ENCODE measurements around the gene PARP4. TPM values are rescaled to one million over a fixed set of nuclear protein-coding genes. Genes with fewer than 3 reads are reported as not detected.
A peak's percentile ranks its signal among the peaks of the same experiment; 100 is the strongest.
"Not testable (repeated sequence)": the region's sequence is repeated elsewhere in the genome, so short reads cannot be mapped to it uniquely, and the experiment has no call there.

PARP4 gene
- total RNA-seq, 1 experiment from 2014 or later, result 37.9 TPM

DNA sequence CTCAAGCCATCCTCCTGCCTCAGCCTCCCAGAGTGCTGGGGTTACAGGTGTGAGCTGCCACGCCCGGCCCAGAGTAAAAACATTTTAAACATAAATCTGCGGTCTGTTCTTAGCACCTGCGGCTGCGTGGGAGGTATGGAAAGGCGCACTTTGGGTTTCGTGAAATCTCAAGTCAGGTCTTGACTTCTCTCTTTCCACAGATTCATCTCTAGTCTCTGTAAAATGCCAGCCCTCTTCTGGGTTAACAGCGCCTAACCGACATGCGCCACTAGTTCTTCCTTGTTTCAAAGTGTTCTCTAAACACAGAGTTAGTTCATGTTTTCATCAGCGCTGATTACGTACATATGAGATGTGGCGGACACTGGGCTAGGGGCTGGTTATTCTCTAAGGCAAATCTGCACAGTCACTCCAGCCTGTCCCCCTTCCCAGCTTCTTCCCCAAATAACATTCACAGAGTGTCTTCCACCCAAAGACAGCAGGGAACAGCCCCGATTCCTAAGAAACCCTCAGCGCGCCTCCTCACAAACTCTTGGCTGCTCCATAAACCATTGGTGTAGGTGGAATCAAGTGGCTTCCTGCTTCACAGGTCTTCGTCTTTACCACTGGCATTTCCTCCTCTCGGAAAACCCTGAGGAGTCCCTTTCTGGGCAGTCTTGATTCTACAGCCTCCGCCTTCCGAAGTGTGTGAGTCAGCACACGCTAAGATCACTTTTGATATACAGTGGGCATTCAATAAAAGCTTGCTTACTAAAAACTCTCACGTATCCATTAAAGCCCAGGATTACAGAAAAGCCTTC is 1.4 kb downstream of the PARP4 start:
- DNase-seq (ENCODE audit: low read depth, low spot score), result peak; percentile 65
- in situ Hi-C loops (cut with HindIII; ENCODE audit: low pct_unique_long_range_greater_than_20kb, low sequenced_read_pairs), result no loop called here

DNA sequence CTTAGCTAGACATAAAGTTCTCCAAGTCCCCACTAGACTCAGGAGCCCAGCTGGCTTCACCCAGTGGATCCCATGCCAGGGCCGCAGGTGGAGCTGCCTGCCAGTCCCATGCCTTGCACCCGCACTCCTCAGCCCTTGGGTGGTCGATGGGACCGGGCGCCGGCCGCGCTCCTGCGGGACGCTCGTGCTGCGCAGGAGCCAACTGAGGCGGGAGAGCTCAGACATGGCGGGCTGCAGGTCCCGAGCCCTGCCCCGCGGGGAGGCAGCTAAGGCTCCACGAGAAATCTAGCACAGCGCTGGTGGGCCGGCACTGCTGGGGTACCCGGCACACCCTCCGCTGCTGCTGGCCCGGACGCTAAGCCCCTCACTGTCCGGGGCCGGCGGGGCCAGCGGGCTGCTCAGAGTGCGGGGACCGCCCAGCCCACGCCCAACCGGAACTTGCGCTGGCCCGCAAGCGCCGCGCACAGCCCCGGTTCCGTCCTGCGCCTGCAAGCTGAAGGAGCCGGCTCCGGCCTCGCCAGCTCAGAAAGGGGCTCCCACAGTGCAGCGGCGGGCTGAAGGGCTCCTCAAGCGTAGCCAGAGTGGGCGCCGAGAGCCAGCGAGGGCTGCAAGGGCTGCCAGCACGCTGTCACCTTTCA is 5.8 kb downstream of the PARP4 start:
- DNase-seq (ENCODE audit: low read depth, low spot score), result no peak
- in situ Hi-C loops (cut with HindIII; ENCODE audit: low pct_unique_long_range_greater_than_20kb, low sequenced_read_pairs), result no loop called here

DNA sequence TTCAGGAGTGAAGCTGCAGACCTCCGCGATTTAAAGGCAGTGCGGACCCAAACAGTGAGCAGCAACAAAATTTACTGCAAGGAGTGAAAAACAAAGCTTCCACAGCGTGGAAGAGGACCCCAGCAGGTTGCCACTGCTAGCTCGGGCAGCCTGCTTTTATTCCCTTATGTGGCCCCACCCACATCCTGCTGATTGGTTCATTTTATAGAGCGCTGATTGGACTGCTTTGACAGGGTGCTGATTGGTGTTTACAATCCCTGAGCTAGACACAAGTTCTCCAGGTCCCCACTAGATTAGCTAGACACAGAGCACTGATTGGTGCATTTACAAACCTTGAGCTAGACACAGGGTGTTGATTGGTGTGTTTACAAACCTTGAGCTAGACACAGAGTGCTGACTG is 6.3 kb downstream of the PARP4 start:
- DNase-seq (ENCODE audit: low read depth, low spot score); in situ Hi-C loops (cut with HindIII; ENCODE audit: low pct_unique_long_range_greater_than_20kb, low sequenced_read_pairs): not testable (repeated sequence)

DNA sequence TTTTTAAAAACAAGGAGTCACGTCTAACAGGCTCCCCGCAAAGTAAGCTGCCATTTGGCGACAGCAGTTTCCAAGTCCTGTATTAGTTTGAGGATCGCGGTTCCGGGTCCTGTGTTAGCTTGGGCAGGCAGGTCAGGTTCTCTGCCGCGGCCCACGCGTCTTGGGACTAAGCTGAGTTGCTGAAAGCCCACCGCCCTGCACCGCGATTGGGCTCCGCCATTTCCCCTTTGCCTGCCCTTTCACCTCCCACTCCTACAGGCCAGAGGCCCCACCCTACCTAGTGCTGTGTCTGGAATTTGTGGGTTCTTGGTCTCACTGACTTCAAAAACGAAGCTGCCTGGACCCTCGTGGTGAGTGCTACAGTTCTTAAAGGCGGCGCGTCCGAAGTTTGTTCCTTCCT is 6.8 kb downstream of the PARP4 start:
- in situ Hi-C loops (cut with HindIII; ENCODE audit: low pct_unique_long_range_greater_than_20kb, low sequenced_read_pairs), result no loop called here

DNA sequence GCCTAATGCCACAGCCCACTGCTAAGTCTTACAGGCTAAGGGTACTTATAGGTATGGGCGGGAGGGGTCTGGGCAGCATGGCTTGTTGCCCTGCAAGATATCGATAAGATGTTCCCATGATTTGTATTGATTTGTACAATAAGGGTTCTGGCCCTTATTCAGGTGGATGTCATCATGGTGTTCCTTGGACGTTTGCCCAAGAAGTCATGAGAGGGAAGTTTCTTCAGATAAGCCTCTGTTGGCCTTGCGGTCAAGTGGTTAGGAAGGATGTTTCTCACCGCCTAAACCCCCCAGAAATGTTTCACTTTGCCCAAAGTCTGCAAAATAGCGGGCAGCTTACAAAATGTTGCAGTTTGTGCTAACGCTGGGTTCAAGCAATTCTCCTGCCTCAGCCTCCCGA is 7.3 kb downstream of the PARP4 start:
- in situ Hi-C loops (cut with HindIII; ENCODE audit: low pct_unique_long_range_greater_than_20kb, low sequenced_read_pairs), result no loop called here
- no peak for DNase-seq (ENCODE audit: low read depth, low spot score)

More for the DNA sequence above, 6.8 kb downstream of the PARP4 start:
- DNase-seq (ENCODE audit: low read depth, low spot score), result no peak

DNA sequence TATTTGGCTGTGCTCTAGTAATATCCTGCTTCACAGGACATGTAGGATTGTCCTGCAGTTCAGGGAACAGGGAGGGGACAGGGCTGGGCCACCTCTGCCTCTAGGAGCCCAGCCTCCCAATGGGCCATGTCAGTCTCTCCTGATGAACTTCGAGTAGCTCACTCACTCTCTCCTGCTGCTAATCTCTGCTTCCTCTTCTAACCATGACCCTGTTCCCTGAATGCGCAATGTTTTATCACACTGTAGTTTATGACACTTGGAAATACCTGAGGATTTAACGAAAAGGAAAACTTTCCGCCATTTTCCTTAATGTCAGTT is 9.2 kb downstream of the PARP4 start:
- in situ Hi-C loops (cut with HindIII; ENCODE audit: low pct_unique_long_range_greater_than_20kb, low sequenced_read_pairs), result no loop called here
- DNase-seq (ENCODE audit: low read depth, low spot score), result no peak

DNA sequence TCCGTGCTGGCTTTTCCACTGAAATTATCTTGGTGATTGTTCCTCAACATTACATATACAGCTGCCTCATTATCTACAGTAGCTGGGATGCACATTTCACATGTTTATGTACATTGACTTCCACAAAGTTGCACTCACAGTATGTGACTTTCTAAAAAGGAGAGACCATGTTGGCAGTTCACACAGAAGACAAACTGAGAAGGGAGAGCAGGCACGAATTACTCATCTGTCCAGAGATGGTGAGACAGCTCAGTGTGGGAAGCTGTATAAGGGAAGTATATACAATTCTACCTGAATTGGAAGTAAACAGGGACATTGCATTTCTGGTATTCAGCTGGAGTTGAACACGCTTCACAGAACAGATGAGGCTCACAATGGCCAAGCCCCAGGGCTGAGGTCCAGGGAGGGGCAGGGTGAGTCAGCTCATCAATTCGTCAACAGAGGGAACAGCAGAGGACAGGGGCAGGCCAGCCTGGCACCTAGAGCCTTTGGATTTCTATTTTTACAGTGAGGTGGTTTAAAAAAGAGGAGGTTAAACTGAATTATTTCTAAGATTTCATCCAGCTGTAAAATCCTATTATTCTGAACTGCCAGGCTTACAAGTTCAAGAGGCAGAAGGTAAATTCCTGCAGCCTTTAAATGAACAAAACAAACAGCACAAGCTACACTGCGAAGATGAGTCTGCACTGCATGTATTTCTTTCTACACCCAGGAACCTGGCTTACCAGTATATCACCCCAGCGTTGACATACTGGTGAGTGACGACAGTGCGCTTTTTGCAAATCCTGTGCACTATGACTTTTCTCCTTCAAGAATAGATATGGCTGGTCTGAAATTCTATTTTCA is 9.8 kb downstream of the PARP4 start:
- in situ Hi-C loops (cut with HindIII; ENCODE audit: low pct_unique_long_range_greater_than_20kb, low sequenced_read_pairs), result no loop called here
- no peak for DNase-seq (ENCODE audit: low read depth, low spot score)

DNA sequence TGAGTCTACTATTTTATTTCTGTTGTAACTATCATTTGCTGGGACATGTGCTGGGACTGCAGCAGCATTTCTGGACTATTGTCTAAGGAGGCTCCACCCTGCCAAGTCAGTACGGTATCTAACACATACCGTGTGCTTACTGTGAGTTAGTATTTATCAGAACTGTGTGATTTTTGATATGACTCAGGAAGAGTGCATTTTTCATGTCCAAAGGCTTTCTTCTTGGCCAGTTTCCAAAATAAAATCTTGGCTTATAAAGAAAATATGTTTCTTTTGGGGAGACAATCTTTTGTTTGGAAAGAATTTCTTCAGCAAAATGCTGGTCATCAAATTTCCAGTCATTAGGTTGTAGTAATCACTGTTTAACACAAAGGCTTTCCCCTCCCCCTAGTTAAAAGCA is 11.6 kb downstream of the PARP4 start:
- in situ Hi-C loops (cut with HindIII; ENCODE audit: low pct_unique_long_range_greater_than_20kb, low sequenced_read_pairs), result no loop called here
- no peak for DNase-seq (ENCODE audit: low read depth, low spot score)

DNA sequence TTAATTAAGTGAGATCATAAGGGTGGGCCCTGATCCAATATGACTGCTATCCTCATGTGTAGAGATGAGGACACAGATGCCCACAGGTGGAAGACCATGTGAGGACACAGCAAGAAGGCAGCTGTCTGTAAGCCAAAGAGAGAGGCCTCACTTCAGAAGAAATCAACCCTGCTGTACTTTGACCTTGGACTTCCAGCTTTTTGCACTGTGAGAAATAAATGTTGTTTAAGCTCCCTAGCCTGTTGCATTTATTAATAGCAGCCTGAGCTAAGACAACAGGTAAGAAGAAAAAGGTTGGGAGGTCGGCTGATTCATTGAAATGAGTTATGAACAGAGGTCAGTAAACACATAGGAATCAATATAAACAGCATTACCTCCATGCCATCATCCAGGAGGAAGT is 14.8 kb downstream of the PARP4 start:
- in situ Hi-C loops (cut with HindIII; ENCODE audit: low pct_unique_long_range_greater_than_20kb, low sequenced_read_pairs), result no loop called here
- DNase-seq (ENCODE audit: low read depth, low spot score), result no peak

DNA sequence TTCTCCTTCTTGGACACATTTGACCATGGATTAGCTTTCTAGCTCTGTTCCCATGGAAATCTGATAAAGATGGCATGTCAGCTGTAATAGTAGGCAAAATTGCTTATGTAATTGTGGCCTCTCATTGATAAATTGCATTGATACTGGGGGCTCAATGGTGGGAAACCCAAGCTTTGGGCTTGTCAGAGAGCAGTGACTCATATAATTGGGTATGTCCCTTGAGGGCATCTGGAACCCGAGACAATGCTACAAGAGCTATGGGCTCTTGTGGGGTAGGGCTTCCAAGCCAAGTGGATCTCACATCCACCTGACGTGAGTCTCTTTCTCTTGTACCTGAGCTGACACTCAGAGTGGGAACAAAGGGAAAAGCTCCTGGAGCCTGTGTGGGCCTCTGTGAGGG is 16.3 kb downstream of the PARP4 start:
- in situ Hi-C loops (cut with HindIII; ENCODE audit: low pct_unique_long_range_greater_than_20kb, low sequenced_read_pairs); DNase-seq (ENCODE audit: low read depth, low spot score): not testable (repeated sequence)

DNA sequence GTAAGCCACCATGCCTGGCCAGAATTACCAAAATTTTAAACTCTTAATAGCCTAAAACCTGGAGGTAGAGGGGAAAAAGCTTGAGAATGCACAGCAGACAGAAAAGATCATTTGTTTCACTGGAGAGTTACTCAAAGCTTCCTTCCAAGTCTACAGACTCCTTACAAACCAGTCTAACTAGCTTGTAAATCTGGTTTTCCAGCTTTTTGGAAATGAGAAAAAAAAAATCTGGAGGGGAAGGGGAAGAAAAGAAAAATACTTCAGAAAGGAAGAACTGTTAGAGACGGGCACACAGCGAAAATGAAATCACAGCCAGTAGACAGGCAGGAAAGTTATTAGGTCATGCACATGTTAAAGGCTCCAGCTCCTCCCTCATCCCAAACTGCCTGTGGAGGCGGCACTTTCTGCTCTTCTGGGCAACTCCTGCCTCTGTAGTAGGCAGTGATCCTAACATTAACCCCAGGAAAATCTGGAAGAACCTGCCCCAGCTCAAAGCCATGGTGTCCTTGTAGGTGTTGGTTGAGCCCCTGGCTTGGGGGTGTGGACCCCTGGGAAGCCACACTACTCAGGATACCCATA is 17.3 kb downstream of the PARP4 start:
- in situ Hi-C loops (cut with HindIII; ENCODE audit: low pct_unique_long_range_greater_than_20kb, low sequenced_read_pairs), result no loop called here
- DNase-seq (ENCODE audit: low read depth, low spot score), result no peak

DNA sequence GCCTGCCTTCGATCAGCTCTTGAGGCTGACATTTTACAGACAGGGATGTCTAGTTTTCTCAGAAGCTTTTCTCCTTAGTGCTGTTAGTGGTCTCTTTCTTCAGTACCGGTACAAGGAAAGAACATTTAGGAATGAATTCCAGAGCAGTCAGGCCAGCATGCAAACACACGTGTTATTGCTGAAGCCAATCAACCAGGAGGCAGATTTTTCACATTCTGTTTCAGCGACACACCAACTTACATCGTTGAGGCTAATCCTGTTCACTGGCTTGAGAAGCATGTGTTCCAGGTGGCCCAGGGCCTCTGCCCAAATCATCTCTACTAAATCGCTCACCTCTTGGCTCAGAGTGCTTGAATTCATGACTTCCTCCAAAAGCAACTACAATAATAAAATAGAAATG is 19.2 kb downstream of the PARP4 start:
- in situ Hi-C loops (cut with HindIII; ENCODE audit: low pct_unique_long_range_greater_than_20kb, low sequenced_read_pairs), result no loop called here
- DNase-seq (ENCODE audit: low read depth, low spot score), result no peak

DNA sequence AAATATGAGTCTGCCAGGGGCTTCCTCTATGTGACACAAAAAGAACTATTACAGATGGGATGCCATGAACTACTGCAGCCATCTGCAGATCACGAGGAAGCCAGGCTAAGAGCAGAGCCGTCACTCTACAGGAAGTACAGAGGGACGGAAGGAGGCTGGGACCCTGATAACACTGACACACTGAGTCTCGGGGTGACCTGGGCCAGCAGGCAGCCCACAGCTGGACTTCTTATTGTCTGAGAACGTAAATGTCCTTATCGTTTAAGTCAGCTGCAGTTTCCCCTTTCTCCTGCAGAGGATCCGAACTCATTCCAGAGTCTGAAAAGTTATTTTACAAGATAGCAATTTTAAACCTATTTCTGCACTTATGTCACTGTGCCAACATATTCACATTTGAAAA is 20.7 kb downstream of the PARP4 start:
- in situ Hi-C loops (cut with HindIII; ENCODE audit: low pct_unique_long_range_greater_than_20kb, low sequenced_read_pairs), result no loop called here
- no peak for DNase-seq (ENCODE audit: low read depth, low spot score)

DNA sequence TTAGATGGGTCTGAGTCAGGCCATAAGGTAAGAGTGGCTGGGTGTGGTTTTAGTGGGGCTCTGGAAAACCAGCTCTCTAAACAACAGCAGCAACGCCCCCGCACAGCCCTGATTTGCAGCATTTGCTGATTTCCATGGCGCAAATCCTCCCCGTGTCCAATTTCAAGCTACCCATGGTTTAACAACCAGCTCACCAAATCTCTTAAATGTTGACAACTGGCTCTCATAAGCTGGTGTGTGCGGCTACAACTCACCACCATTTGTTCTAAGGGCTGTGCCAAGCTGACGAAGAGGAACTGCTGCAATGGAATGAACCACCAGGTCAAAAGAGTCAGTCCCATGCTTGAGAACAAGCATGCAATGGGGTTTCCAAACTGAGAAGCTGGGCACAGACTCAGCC is 22.9 kb downstream of the PARP4 start:
- in situ Hi-C loops (cut with HindIII; ENCODE audit: low pct_unique_long_range_greater_than_20kb, low sequenced_read_pairs), result no loop called here
- DNase-seq (ENCODE audit: low read depth, low spot score), result no peak

DNA sequence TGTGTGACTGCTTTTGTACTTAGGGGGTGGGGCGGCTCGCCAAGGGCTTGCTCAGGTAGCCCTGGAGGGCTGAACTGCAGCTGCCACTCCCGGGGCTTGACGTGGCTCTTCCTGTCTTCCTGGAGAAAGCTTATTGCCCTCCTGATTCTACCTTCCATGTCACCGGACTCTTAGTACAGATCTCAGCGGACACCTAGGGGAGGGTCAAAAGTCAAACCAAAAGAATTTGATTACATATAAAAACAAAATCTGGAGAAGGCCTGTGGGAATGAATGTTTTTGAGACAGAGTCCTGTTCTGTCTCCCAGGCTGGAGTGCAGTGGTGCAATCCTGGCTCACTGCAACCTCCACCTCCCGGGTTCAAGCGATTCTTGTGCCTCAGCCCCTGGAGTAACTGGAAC is 24.5 kb downstream of the PARP4 start:
- DNase-seq (ENCODE audit: low read depth, low spot score); in situ Hi-C loops (cut with HindIII; ENCODE audit: low pct_unique_long_range_greater_than_20kb, low sequenced_read_pairs): not testable (repeated sequence)

DNA sequence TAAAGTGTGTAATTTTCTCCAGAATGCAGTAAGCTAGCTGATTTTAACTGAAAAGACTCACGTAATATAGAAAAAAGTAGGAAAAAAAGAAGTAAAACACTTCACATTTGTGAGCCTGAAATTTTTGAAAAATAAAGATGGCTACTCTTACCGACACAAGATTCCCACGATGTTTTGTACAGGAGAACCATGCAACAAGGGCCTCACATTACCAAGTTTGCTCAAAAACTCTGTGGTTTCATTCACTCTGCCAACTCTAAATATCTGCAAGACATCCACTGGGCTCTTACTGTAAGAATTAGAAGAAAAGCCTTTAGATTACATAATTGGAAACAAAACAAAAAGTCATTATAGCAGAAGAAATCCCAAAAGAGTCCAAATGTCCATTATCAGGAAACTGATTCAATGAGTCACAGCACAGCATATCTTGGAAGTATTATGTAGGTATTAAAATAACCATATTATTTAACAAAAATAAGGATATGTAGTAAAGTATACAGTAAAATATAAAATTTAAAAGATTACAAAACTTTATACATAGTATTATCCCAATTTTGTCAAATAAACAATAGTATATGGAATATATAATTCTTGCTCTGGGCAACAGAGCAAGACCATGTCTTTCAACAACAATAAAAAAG is 26.4 kb downstream of the PARP4 start:
- in situ Hi-C loops (cut with HindIII; ENCODE audit: low pct_unique_long_range_greater_than_20kb, low sequenced_read_pairs), result not testable (repeated sequence)
- peak; percentile 16 for DNase-seq (ENCODE audit: low read depth, low spot score)

DNA sequence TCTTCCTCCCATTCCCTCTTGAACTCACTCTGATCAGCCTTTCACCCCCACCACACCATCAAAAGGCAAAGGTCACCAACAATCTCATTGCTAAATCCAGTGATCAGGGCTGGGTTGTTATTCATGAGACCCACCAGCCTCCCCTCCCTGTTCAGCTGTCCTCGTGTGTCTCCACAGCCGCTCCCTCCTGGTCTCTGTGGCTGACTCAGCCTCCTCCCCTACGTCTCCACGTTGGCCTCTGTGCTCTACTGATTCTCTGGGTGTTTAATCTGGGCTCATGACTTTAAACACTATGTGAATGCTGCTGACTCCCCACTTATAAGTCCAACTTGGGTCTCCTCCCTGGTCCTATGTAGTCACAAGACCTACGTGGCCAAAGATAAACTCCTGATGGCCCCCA is 38.9 kb downstream of the PARP4 start:
- in situ Hi-C loops (cut with HindIII; ENCODE audit: low pct_unique_long_range_greater_than_20kb, low sequenced_read_pairs), result no loop called here
- DNase-seq (ENCODE audit: low read depth, low spot score), result no peak

DNA sequence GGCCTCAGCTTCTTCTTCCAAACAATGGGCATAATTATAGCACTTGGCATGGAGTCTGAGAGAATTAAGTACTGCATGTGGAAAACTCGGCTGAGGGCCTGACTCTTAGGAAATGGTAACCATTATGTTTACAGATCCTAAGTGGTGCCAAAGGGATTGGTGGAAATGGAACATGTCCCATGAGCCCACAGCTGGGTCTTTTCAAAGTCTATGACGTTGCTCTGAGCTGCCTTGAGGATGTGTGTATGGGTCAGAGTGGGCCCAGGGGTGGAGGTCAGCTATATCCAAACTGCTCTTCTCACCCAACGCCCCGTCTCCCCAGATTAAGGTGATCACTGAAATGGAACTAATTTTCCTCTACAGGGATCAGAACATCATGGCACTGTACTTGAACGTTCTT is 40.4 kb downstream of the PARP4 start:
- in situ Hi-C loops (cut with HindIII; ENCODE audit: low pct_unique_long_range_greater_than_20kb, low sequenced_read_pairs); DNase-seq (ENCODE audit: low read depth, low spot score): not testable (repeated sequence)

Data from SK-MEL-5 (cell line).